Esophagus squamous epithelium (tissue), 4 donors: Measurements from ENCODE around the gene ERC2.

ENCODE experiments used
- POLR2A ChIP-seq, 4 donors: fragments of 450-650 bp; IDR thresholded peaks; one replicate each; pipeline ENCODE4 v1.6.1; 2017; ENCODE audit warnings: antibody characterized with exemption in 4 of 4, mild to moderate bottlenecking in 4 of 4, moderate library complexity in 3 of 4
- TF ChIP-seq, protein P1 (sequence below), 6 experiments: fragments of 450-650 bp in 4 of 6; fragments of 200-600 bp in 2 of 6; sonication (generic) in 2 of 6; IDR thresholded peaks; one replicate each; pipeline ENCODE4 v1.5.1; 2016 to 2019; ENCODE audit warnings: antibody characterized with exemption in 6 of 6, mild to moderate bottlenecking in 4 of 6, moderate library complexity in 4 of 6

- no peak for TF ChIP-seq POLR2A (IDR thresholded peaks at IDR 0.05)
- TF ChIP-seq, protein P1, sequence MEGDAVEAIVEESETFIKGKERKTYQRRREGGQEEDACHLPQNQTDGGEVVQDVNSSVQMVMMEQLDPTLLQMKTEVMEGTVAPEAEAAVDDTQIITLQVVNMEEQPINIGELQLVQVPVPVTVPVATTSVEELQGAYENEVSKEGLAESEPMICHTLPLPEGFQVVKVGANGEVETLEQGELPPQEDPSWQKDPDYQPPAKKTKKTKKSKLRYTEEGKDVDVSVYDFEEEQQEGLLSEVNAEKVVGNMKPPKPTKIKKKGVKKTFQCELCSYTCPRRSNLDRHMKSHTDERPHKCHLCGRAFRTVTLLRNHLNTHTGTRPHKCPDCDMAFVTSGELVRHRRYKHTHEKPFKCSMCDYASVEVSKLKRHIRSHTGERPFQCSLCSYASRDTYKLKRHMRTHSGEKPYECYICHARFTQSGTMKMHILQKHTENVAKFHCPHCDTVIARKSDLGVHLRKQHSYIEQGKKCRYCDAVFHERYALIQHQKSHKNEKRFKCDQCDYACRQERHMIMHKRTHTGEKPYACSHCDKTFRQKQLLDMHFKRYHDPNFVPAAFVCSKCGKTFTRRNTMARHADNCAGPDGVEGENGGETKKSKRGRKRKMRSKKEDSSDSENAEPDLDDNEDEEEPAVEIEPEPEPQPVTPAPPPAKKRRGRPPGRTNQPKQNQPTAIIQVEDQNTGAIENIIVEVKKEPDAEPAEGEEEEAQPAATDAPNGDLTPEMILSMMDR (IDR thresholded peaks at IDR 0.05): no peak
Observed at GRCh38 chr3:55724407-55724784, 743.9 kb downstream of the ERC2 start.
